Dermis blood vessel endothelial cell (primary cell): Measurements from ENCODE around the gene LRP11. TPM values are rescaled to one million over a fixed set of nuclear protein-coding genes. Genes with fewer than 3 reads are reported as not detected.
"Not testable (repeated sequence)": the region's sequence is repeated elsewhere in the genome, so short reads cannot be mapped to it uniquely, and the experiment has no call there.

Experiments
- DNase-seq: peaks from one replicate; pipeline ENCODE4 v3.0.0; 2010
- total RNA-seq: library from RNA; depleted of rRNA; stranded (reverse); fragments of >200 nt; gene quantifications from 2 replicates; pipeline ENCODE4 v1.2.3, GENCODE V29; 2014

The LRP11 gene
- total RNA-seq, 1 donor from 2014 or later: 13.3 TPM

DNA sequence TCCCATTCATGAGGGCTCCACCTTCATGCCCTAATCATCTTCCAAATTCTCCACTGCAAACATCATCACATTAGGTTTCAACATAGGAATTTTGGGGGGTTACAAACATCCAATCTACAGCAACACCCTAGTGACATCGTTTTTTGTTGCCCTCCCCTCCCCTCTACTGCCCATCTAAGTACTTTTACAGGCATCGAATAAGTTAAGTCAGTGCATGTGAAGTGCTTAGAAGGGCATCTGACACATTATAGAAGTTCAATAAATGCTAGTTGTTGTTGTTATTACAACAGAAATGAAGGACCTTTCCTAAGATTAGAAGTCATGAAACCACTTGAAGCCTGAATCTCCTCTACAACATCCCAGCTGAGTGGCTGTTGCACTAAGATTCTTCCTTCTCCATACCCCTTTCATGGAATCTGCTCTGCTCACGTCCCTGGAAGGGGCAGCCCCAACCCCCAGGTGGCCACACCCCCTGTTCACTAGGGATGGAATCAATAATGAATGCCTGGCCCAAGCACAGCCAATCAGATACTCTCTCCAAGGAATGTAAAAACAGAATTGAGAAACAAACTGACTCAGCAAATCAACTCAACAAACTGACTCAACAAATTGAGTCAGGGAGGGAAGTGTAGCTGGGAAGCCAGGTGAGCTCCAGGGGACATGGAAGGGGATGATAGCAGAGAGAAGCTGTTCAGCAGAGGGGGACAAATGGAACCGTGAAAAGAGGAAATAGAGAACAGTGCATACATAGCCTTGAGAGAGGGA lies 3.9 kb upstream of the LRP11 start:
- DNase-seq: no peak

- DNase-seq: peak; percentile 84
These were observed 698 bp upstream of the LRP11 start for GRCh38 chr6:149864578-149865535.

DNA sequence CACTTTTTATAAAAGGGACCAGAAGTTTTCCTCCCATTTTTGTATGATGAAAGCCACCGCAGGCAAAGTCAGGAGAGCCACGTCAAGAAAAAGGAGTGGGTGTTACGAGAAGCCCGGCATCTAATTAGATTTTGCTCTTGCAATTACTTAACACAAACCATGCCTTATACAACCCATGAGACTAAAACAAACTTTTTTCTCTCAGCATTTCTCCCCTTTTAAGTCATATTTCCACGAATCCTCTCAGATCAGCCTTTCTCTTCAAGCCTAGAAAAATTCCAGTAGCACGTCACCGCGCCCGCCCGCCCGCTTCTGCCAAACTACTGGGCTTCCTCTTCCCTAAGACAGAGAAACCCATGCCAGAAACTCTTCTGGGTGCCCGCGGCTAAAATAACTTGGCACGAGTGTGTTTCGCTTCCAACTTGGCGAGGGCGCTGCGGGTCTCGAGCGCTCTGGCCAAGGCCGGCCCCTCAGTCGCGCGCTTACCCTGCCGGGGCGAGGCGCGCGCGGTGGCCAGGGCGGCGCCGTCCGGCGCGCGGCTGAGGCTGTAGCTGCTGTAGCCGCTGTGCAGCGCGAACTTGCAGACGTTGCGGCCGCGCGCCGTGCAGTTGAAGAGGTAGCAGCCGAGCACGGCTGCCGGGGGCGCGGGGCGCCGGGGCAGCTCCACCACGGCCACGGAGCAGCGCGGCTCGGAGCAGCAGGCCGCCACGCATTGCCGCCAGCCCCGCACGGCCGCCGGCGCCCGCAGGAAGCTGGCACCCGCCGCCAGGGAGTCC lies 1.0 kb downstream of the LRP11 start:
- peak; percentile 80 for DNase-seq

- DNase-seq: not testable (repeated sequence)
These were observed 1.8 kb downstream of the LRP11 start for GRCh38 chr6:149862424-149862738.

GRCh38 chr6:149861603-149862423 lies 2.3 kb downstream of the LRP11 start:
- no peak for DNase-seq

- DNase-seq: no peak
These were observed 3.1 kb downstream of the LRP11 start for GRCh38 chr6:149860834-149861602.

GRCh38 chr6:149860513-149860833 lies 3.7 kb downstream of the LRP11 start:
- no peak for DNase-seq

- DNase-seq: no peak
These were observed 4.2 kb downstream of the LRP11 start for GRCh38 chr6:149859938-149860337.

DNA sequence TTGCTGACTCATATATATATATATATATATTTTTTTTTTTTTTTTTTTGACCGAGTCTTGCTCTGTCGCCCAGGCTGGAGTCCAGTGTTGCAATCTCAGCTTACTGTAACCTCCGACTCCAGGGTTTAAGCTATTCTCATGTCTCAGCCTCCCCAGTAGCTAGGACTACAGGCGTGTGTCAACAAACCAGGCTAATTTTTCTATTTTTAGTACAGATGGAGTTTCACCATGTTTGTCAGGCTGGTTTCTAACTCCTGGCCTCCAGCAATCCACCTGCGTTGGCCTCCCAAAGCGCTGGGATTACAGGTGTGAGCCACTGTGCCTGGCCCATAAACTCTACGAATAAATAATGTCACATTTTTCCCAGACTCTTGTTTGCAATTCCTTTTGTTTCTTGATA lies 4.8 kb downstream of the LRP11 start:
- DNase-seq: no peak

GRCh38 chr6:149857541-149857940 lies 6.6 kb downstream of the LRP11 start:
- DNase-seq: no peak

DNA sequence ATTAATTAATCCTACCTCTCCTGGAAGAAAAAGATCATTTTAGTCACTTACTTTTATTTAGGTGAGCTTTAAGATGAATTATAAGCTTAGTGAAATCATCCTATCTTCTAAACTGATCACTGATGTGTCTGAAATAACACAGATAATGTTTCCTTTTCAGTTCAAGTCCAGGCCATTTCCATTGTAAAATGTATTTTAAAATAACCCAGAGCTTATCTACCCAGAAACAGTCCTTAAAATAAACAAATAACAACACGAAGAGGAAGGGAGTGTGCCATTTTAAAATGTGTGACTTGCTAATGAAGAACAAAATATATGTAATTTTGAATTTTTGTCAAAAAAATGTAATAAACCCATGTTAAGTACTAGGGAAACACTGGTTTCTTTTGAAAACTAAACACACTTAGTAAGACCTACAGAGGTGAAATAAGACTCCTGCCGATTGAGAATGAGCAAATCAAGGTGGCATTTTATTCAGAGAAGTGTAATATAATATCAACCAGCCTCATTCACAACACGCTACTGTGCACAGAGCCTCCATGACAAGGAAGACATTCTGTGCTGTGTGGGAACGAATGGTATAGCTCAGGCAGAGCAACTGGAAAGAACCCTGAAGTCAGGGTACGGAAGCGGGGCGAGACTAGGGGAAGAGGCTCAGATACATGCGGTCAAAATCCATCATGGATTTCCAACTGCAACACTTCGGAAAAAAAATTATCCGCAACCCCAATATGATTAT lies 7.7 kb downstream of the LRP11 start:
- DNase-seq: peak; percentile 39

DNA sequence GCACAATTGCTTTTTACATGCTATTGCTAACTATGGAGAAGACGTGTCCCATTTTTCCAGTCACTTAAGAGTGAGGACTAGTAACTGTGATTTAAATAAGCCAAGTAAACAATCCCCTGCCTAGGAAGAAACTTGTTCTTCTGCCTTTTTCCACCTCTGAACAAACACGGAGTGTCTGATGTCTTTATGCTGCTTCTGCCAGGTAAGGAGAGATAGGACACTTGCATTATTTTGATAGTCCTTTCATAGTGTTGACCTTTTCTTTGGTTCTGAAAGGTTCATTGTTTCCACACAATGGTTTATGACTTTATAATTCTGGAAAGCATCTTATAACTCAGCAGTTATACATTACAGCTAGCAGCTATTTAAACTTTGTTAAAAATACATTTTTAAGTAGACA lies 8.4 kb downstream of the LRP11 start:
- DNase-seq: peak; percentile 21

GRCh38 chr6:149855040-149855654 lies 9.0 kb downstream of the LRP11 start:
- peak; percentile 80 for DNase-seq

DNA sequence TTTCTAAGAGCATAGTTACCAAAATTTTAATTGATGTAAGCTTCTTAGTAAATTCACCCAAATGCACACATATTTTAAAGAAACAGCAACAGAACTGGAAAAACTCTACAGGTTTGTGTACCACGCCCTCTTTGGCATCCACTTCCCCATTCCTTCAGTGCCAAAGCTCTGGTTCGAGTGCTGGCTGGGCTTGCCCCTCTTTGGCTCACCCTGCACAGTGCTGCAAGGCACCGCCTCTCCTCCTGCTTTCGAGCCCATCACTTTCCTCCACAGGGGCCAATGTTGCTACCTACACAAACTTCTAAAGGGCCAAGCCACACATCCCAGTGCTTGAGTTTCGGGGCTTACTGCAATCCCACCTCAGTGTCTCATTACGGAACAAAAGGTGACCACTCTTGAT lies 9.6 kb downstream of the LRP11 start:
- DNase-seq: peak; percentile 31

DNA sequence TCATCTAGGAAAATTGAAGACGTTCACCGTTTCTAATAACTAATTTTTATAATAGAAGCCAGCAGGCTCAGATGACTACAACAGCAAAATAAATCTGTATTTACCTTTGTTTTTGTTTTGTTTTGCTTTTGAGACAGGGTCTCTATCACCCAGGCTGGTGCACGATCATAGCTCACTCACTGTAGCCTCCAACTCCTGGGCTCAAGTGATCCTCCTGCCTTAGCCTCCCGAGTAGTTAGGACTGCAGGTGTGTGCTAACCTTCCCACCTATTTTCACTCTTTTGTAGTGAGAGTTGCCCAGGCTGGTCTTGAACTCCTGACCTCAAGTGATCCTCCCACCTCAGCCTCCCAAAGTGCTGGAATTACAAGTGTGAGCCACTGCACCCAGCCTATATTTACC lies 10.1 kb downstream of the LRP11 start:
- DNase-seq: not testable (repeated sequence)

DNA sequence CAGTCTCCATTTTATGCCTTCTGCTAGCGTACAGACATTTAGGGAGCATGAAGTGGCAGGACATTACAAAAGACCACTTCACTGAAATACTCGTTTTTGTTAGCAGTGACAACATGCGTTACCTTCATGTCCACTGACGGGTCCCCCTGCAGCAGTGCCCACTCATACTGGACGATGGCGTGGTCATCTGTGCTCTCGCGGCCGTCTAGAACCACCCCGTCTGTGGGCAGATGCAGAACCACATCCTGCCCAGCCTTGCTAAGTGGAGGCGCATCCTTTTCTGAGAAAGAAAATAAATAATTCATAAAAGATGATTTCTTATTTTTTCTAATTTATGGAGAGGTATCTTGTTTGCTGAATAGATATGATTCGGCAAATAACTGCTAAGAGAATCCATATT lies 11.3 kb downstream of the LRP11 start:
- DNase-seq: no peak

DNA sequence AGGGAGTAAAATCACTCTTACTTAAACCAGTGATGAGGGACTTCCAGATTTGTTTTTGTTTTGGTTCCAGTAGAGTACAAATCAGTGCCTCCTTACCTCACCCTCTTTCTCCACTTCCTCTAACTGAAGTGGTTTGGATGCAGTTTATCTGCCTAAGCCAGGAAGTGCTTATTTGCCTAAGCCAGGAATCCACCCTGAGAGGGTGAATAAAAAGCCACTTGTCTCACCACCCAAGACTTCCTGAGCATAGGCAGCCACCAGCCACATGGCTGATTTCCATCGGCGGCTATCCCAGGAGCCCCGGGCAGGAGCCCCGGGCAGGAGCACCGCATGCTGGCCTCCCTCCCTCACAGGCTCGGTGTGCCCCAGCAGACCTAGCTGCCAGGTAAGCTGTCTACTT lies 12.0 kb downstream of the LRP11 start:
- peak; percentile 51 for DNase-seq

- DNase-seq: no peak
These were observed 12.6 kb downstream of the LRP11 start for GRCh38 chr6:149851461-149852110.

DNA sequence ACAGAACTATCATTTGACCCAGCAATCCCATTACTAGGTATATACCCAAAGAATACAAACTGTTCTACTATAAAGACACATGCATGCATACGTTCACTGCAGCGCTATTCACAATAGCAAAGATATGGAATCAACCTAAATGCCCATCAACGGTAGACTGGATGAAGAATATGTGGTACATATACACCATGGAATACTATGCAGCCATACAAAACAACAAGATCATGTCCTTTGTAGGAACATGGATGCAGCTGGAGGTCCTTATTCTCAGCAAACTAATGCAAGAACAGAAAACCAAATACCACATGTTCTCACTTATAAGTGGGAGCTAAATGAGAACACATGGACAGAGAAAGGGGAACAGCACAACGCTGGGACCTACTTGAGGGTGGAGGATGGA lies 15.8 kb downstream of the LRP11 start:
- not testable (repeated sequence) for DNase-seq

DNA sequence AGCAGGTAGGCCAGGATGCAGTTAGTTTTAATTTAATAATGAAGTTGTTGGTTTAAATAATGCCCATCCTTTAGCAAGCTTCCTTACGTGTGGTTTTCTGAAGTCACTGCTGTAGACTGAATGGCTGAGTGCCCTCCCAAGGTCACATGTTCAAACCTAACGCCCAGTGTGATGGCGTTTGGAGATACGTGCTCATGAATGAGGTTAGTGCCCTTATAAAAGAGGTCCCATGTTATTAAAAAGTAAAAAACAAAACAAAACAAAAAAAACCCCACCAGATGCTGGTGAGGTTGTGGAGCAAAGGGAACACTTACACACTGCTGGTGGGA lies 16.3 kb downstream of the LRP11 start:
- no peak for DNase-seq
